GM21526 (cell line): ENCODE data around the gene GPC5.

Experiments used
- ATAC-seq: cut with Tn5 transposase; IDR thresholded peaks from one replicate; pipeline ENCODE4 v1.9.1; 2021; ENCODE audit warnings: moderate library complexity; ENCODE audit not compliant: unreplicated experiment, low FRiP score

Gene GPC5

DNA sequence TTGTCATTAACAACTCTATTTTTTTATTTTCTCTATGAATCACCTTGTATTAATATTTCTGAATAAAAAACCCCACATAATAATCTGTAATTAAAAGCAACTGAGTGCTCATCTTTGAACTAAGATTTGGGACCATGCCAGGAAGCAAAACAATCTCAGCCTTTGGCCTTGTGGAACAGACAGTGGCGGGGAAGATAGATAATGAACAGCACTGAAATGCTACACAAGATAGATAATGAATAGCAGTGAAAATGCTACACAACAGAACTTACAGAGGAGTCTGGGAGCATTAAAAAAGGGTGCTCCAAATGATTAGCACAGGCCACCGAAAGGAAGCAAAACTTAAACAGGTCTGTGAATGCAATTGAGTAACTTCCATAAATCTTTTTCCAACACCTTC lies 134.9 kb downstream of the GPC5 start:
- no peak for ATAC-seq

DNA sequence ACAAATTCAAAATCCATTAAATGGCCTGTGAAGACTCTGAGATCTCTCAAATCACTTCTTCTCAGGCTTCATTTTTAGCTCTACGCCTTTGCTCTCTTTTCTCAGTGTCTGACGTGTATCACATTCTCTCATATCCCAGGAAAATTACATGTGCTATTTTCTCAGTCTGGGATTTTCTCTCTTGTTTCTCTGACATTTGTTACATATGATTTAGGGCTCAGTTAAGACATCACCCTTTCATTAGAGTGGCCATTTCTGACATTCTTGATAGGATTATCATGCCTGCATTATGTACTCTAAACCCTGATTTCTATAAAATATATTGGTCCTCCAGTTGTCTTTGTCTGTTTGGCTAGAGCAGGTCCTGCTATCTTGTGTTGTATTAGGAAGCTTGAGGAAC lies 136.6 kb downstream of the GPC5 start:
- no peak for ATAC-seq

DNA sequence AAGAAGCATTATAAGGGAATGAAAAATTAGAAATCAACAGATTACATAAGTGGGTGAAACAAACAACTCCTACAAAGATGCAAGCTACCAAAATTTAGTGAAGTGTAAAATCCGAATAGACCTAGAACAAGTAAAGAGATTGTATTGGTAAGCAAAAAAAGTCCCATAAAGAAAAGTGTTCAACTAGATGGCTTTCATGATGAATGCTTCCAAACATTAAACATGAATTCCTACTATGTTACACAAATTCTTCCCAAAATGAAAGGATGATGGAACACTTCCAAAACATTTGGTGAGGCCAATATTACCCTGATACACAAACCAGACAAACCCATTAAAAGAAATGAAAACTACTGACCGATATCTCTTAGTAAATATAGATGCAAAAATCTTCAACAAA lies 139.0 kb downstream of the GPC5 start:
- no peak for ATAC-seq

DNA sequence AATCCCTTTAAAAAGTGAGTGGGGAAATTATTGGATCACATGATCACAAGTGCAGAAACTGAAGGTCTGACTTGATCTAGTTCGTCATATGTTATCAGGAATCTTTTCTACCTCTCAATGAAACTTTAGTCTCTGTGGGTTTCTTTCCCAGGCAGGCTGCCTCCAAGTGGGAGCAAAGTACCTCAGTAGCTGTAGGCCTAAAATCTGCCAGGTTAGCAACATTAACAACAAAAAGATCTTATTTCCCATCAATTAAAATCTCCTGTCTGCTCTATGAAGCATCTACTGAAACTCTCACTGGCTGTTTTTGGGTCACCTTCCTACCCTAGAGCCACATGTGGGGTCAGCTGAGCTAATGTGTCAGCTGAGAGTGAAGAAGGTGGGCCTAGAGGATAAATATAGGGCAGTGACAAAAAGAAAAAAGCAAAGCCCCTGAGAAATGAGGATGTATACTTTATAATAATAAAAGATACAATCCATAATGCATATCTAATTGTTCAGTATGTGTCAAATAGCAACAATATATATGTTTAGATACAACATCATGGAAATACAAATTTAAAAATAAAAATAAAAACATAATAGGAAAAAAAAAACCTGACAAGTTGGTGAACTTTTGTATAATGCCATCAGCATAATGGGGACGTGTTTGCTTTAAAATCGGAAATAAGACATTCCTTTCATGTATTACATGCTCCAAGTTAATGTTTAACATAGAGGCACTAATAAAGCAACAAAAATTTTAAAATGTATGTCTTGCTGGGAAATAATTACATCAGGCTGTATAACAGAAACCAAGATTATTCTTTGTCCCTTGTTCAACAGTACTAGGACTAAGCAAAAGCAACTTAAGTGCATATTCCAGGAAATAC lies 141.1 kb downstream of the GPC5 start:
- no peak for ATAC-seq

DNA sequence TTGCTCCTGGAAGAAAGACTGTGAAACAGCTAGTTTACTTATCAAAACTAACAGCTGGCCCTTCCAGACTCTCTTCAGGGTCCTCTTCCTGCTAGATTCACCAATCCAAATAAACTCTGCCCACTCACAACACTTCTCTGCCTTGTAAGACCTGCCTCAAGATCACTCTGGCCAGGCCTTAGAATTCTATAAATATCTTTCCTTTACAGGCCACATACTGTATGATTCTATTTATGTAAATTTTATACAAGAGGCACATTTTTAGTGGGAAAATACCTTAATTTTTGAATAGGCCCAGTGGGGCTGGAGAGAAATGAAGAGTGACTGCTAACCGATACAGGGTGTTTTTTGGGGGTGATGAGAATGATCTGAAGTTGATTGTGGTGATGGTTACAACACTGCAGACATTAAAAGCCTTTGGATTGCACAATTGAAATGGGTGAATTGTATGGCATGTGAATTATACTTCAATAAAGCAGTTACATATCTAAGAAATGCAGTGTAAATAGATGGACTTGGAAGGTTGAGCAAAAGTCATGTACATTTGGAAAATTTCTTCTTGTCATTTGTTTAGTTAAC lies 141.8 kb downstream of the GPC5 start:
- no peak for ATAC-seq

DNA sequence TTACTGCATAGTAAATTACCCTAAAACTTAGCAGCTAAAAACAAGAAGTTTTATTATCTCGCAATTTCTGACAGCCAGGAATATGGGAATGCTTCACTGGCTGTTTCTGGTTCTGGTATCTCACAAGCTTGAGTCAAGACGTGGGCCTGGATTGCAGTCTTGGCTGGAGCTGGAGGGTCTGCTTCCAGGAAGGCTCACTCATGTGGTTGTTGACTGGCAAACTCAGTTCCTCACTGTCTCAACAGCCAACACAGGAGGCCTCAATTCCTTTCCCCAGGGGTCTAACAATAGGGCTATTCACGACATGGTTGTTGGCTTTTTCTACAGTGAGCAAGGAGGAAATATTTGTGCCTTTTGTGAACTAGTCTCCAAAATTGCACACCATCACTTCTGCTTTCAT lies 146.3 kb downstream of the GPC5 start:
- ATAC-seq, result no peak

DNA sequence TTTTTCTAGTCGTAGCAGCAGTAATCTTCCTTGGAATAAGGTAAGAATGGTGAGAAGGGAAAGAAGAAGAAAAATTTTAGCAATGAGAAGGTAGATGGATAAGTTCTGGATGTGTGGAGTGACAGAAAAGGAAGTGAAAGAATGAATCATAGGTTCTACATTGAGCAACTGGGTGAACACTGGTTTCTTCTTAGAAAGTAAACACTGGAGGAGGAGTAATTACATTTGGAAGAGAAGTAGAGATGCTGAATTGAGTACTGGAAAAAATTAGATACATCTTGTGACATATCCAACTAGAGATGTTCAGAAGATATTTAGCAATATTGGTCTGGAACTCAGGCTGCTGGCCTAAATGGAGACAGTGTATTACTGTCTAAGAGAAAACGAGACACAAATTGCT lies 148.5 kb downstream of the GPC5 start:
- ATAC-seq, result no peak

DNA sequence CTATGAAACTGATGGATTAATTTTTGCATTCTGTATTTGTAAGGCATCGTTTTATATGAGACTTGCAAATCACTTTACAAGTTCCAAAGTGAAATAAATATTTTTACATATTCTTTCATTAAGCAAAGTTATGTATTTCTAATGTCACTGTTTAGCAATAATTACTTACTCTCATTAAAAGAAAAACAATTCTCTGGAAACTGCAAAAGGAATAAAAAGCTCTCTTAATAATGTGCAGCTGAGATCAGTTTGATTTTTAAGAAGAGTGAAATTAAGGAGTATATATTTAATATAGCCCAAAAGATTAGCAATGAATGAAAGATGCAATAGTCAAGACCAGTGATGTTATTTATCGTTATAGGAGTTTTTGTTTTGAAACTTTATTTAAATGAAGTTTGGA lies 155.2 kb downstream of the GPC5 start:
- no peak for ATAC-seq

DNA sequence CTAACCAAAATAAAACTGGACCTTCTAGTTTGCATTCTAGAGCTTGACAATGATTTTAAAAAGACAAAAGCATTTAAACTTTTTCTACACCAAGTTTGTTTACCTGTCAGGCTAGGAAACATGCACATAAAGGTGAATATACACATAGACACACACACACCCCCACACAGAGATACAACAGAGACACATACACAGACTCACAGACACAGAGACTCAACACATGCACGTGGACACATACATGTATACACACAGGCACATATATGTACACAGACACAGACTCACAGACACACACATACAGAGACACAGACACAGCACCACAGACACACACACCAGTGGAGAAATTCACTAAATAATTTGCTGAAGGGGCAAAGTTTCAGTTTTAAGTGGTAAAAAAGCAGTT lies 155.7 kb downstream of the GPC5 start:
- ATAC-seq, result no peak

DNA sequence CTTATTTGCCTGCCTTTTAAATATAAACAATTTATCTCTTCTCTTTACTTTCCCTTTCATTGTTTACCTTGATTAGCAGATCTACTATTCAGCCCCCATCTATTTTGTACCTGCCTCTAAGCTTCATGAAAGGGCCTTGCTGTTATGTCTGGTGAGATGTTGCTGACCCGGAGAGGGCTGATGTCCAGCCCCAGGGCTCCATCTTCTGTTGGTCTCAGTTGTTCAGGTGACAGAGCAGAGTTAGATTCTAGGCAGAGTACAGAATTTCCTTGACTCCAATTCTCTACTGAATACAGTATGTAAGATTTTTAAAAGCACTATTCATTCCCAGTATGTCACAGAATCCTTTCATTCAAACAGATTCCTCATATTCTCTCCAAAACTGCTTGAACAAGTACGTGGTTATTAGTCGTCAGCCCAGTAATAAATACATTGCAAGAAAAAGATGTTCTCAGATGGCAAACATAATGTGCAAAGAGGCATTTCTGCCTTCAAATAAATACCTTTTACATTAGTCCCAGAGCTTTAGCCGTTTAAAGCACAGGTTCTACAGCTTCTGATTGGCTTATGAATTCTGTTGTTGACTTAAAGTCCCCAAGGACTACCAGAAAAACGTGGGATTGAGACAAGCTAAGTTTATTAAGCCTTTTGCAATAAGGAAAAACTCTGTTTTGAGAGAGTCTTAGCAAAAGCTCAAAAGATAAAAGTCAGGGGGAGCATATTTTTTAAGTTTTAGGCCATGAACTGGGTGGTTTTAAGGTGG lies 159.1 kb downstream of the GPC5 start:
- no peak for ATAC-seq

DNA sequence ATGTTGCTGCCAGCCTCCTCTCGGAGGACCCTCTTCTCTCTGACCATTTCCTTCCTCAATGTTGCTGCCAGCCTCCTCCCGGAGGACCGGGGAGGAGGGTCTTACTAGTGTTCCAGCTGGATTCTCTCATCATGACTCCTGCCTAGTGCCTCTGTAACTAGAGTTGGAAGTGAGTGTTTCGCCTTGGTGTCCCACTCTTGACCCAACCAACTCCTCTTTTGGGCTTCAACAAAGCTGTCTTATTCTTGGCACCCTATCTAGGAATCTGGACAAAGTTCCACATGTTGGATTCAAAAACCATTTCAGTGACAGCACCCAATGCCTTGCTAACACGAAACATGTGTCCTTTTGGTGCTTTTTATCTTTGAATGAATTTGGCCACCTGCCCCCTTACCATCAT lies 165.4 kb downstream of the GPC5 start:
- ATAC-seq, result no peak

DNA sequence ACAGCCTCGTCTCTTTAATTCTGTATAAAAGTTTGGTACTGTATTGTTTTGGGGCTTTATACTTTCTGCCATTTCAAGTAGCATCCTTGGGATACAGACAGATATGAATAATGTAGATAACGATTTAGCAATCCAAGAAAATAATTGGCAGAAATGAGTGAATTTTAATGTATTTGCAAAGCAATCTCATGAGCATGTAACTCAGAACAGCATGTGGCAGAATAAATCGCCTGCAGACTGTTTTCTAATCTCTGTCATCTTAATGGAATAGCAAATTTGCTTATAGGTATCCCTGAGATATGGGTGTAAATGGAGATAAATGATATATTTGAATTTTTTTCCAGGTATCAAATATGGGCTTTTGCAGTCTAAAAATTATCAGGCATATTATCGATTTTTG lies 166.0 kb downstream of the GPC5 start:
- no peak for ATAC-seq

DNA sequence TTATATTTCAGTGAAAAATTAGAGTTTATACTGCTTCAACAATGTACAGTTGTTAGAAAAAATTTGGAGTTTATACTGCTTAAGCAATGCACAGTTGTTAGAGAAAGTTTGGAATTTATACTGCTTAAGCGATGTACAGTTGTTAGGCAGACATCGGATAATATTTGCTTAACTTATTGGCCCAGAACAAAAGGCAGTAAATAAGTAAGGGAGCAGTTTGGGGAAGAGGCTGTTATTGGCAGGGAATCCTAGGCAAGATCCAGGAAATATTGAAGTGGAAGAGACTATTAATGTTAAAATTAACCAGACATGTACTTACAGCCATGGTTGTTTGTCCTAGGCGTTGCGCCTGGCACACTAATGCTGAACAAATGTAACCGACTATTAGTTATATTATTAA lies 166.9 kb downstream of the GPC5 start:
- no peak for ATAC-seq

DNA sequence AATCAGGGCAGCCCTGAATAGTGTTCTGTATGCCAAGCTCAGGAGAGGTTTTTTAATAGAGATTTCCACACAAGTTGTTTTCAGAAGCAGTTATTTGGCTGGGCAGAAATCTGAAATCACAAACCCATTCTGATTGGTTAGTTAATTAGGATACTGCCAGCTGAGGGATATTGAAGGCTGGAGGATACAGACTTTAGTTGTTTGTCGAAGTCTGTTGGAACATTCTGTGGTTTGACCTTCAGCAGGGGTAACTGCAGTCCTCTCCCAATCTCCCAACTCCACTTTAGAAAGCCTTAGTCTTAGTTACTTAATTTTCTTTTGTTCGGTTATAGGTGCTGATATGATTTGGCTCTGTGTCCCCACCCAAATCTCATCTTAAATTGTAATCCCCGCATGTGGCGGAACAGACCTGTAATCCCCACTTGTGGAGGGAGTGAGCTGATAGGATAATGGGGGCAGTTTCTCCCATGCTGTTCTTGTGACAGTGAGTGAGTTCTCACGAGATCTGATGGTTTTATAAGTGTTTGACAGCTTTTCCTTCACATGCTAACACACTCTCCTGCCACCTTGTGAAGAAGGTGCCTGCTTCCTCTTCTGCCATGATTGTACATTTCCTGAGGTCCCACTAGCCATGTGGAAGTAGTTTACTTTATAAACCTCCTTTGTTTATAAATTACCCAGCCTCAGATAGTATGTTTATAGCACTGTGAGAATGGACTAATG lies 169.2 kb downstream of the GPC5 start:
- no peak for ATAC-seq

DNA sequence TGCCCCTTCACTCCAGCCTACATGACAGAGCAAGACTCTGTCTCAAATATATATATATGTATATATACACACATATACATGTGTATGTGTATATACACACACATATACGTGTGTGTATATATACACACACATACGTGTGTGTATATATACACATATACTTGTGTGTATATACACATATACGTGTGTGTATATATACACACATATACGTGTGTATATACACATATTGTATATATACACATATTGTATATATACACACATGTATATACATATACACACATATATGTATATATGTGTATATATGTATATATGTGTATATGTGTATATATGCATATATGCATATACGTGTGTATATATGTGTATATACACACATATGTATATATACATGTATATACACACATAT lies 173.3 kb downstream of the GPC5 start:
- ATAC-seq, result no peak

DNA sequence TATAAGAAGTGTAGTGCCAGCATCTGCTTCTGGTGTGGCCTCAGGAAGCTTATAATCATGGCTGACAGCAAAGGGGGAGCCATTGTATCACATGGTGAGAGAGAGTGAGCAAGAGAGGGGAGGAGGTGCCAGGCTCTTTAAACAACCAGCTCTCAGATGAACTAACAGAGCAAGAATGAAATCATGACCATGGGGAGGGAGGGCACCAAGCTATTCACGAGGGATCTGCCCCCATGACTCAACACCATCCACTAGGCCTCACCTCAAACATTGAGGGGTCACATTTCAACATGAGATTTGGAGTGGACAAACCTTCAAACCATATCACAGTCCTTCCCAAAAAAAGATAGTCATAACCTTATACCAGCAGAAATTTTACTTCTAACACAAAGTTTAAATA lies 174.0 kb downstream of the GPC5 start:
- ATAC-seq, result no peak

DNA sequence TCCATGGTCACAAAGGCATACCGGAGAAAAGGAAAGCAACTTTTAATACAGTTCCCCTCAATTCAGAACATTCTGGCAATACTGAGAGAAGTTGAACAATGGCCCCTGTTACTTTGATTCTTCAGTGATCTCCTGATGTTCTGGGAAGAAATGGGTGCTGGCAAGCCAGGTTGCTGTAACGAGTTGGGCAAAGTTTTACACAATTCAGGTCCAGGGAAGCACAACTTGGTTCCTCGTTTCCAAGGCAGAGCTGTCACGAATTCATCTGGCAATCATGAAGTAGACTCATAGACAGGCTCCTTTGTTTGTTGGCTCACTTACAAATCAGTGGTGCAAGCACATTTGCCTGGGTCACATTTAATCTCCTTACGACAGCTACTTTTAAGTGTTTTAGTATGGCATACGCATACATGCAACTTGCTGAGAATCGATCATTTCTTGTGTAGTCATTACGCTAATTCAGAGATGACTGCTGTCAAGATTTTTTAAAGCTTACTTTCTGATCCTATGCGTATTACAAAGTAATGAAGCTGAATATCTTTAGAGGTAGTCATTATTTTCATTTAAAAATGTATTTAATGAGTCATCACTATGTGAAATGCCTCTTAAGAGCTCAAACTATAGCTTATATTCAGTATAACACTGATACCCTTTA lies 174.7 kb downstream of the GPC5 start:
- no peak for ATAC-seq

DNA sequence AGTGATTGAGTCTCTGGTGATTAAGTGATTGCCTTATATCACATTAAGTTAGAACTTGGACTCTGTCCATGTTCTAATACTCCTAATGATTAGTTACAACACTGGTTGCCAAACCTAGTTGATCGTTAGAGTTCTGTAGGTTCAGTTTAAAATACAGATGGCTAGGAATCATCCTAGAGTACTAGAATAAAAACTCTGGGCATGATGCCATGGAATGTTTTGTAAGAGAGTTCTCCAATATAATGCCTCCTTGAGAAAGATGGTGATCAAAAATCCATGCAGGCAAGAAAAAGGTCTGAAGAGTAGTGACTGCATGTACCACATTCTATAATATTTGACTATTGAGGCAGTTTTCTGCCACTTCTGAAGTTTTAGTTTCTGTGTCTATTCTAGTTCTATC lies 176.3 kb downstream of the GPC5 start:
- ATAC-seq, result no peak

DNA sequence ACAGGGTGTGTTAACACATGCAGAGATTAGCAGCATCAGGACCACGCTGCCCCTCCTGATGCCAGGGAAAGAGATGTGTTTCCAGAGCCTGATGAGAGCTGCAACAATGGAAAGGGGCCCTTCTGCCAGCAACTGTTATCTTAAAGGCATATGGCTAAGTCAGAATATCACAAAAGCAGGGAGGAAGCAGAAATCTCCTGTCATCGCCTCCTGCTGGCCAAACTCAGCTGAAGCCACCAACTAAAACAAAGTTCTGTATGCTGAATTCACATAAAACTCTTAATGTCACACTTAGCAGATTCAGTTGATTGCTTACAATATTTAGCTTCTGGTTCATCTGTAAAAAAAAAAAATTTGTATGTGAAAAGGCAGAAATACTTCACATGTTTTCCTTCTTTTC lies 178.2 kb downstream of the GPC5 start:
- ATAC-seq, result no peak

DNA sequence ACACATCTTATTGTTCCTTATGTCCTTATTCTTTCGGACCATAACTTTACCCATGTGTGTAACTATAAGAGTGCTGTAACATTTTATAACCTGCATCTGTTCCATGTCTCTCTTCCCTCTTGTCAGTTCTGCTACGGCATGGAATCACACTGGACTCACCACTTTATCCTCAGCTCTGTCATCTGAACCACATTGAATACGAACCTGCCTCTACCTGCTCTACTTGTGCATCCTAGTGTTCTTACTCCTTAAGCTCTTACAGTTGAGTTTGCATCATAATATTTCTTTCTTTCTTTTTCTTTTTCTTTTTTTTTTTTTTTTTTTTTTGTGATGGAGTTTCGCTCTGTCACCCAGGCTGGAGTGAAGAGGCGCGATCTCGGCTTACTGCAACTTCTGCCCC lies 180.9 kb downstream of the GPC5 start:
- ATAC-seq, result no peak

DNA sequence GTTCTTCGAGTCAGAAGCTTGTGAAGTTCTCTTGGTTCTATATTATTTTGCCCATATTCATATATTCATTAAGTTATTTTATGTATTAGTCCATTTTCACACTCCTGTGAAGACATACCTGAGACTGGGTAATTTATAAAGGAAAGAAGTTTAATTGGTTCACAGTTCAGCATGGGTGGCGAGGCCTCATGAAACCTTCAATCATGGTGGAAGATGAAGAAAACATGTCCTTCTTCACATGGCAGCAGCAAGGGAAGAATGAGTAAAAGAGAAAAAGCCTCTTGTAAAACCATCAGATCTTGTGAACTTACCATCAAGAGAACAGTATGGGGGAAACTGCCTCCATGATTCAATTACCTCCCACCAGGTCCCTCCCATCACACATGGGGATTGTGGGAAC lies 182.3 kb downstream of the GPC5 start:
- ATAC-seq, result no peak
